OCI-LY3 (cell line): ENCODE results near the gene FAM13C.

Source experiments
- H2AFZ ChIP-seq: fragments of 200-600, 300-600 bp; shearing (Covaris generic); 2 replicates; pipeline ENCODE4 v1.6.0; 2014; ENCODE audit warnings: antibody characterized with exemption, low read depth, low read length
- H3K27ac ChIP-seq: fragments of 200-600, 300-600 bp; sonication (generic); 2 replicates; pipeline ENCODE4 v1.5.1; 2014; ENCODE audit warnings: mild to moderate bottlenecking, low read length, moderate library complexity, mixed read lengths
- H3K27me3 ChIP-seq: fragments of 200-600, 300-600 bp; sonication (generic); 2 replicates; pipeline ENCODE4 v1.6.1; 2014; ENCODE audit warnings: low read depth, low read length, mixed read lengths
- H3K36me3 ChIP-seq: fragments of 200-600, 300-600 bp; sonication (generic); replicated peaks from 2 replicates; pipeline ENCODE3; 2014; ENCODE audit warnings: low read depth, low read length, mixed read lengths
- H3K4me1 ChIP-seq: fragments of 300-600, 200-600 bp; sonication (generic); 2 replicates; pipeline ENCODE4 v1.6.1; 2014; ENCODE audit warnings: low read length, mixed read lengths
- H3K4me2 ChIP-seq: fragments of 200-600, 300-600 bp; sonication (generic); 2 replicates; pipeline ENCODE4 v1.6.1; 2014; ENCODE audit warnings: low read length, mixed read lengths
- H3K4me3 ChIP-seq: fragments of 300-600, 200-600 bp; sonication (generic); 2 replicates; pipeline ENCODE4 v1.5.1; 2014; ENCODE audit warnings: antibody characterized with exemption, mild to moderate bottlenecking, low read length, moderate library complexity
- H3K79me2 ChIP-seq: fragments of 300-600, 200-600 bp; shearing (Covaris generic); 2 replicates; pipeline ENCODE4 v1.6.1; 2014; ENCODE audit warnings: mild to moderate bottlenecking, low read length, mixed read lengths
- H3K9ac ChIP-seq: fragments of 300-600, 200-600 bp; shearing (Covaris generic); 2 replicates; pipeline ENCODE4 v1.6.0; 2014; ENCODE audit warnings: mild to moderate bottlenecking, low read length, moderate library complexity
- H3K9me3 ChIP-seq: fragments of 200-600, 300-600 bp; shearing (Covaris generic); 2 replicates; pipeline ENCODE4 v1.6.1; 2014; ENCODE audit warnings: low read length, mixed read lengths; ENCODE audit not compliant: insufficient read depth
- H4K20me1 ChIP-seq: fragments of 200-600, 300-600 bp; sonication (generic); 2 replicates; pipeline ENCODE4 v1.6.1; 2016; ENCODE audit warnings: low read length, mixed read lengths; ENCODE audit not compliant: insufficient read depth
- CTCF ChIP-seq: fragments of 200-600, 300-600 bp; sonication (generic); IDR thresholded peaks from 2 replicates; pipeline ENCODE4 v1.5.1; 2014; ENCODE audit warnings: antibody characterized with exemption, low read length, low read depth
- EZH2phosphoT487 ChIP-seq: fragments of 200-600 bp; shearing (Covaris generic); IDR thresholded peaks from 2 replicates; pipeline ENCODE4 v1.6.1; 2018; ENCODE audit warnings: antibody characterized with exemption, mixed run types, low read depth

The FAM13C gene

GRCh38 chr10:59320355-59320754 lies 42.0 kb downstream of the FAM13C start:
- Histone ChIP-seq H4K20me1 (no peaks in the 10 kb centered on the region), H3K4me1 (no peaks in the 10 kb centered on the region), H2AFZ (no peak overlapping the region), H3K79me2 (no peaks in the 10 kb centered on the region), H3K36me3 (no peaks in the 10 kb centered on the region), H3K4me2 (no peak overlapping the region), H3K4me3 (no peak overlapping the region), H3K27ac (no peak overlapping the region), H3K9ac (no peak overlapping the region), H3K27me3 (no peaks in the 10 kb centered on the region), H3K9me3 (no peaks in the 10 kb centered on the region)
- TF ChIP-seq EZH2phosphoT487 (no peak), CTCF (no peak)

- Histone ChIP-seq H3K27me3 (no peaks in the 10 kb centered on the region), H2AFZ (no peak overlapping the region)
- TF ChIP-seq CTCF (no peak), EZH2phosphoT487 (no peak)
Observed at GRCh38 chr10:59319854-59320253, 42.5 kb downstream of the FAM13C start.

GRCh38 chr10:59317066-59317465 lies 45.3 kb downstream of the FAM13C start:
- Histone ChIP-seq H2AFZ (no peak overlapping the region), H3K36me3 (no peaks in the 10 kb centered on the region), H3K4me1 (no peaks in the 10 kb centered on the region), H3K4me3 (no peak overlapping the region), H3K9me3 (no peaks in the 10 kb centered on the region), H3K79me2 (no peaks in the 10 kb centered on the region), H3K9ac (no peak overlapping the region), H3K4me2 (no peak overlapping the region), H4K20me1 (no peaks in the 10 kb centered on the region), H3K27ac (no peak overlapping the region), H3K27me3 (no peaks in the 10 kb centered on the region)
- TF ChIP-seq CTCF: no peak
- TF ChIP-seq EZH2phosphoT487: no peak

More at GRCh38 chr10:59319854-59320253, 42.5 kb downstream of the FAM13C start:
- no peaks in the 10 kb centered on the region for H3K36me3 ChIP-seq
- no peaks in the 10 kb centered on the region for H3K79me2 ChIP-seq
- H4K20me1 ChIP-seq: no peaks in the 10 kb centered on the region
- no peaks in the 10 kb centered on the region for H3K4me1 ChIP-seq
- H3K4me3 ChIP-seq: no peak overlapping the region
- no peak overlapping the region for H3K27ac ChIP-seq
- H3K4me2 ChIP-seq: no peak overlapping the region
- no peaks in the 10 kb centered on the region for H3K9me3 ChIP-seq
- no peak overlapping the region for H3K9ac ChIP-seq

- no peak overlapping the region for H3K27ac ChIP-seq
- H3K4me3 ChIP-seq: no peak overlapping the region
- no peaks in the 10 kb centered on the region for H3K4me1 ChIP-seq
- no peaks in the 10 kb centered on the region for H3K27me3 ChIP-seq
- H3K36me3 ChIP-seq: no peaks in the 10 kb centered on the region
- H3K9me3 ChIP-seq: no peaks in the 10 kb centered on the region
- no peak overlapping the region for H3K4me2 ChIP-seq
- no peaks in the 10 kb centered on the region for H4K20me1 ChIP-seq
- H3K9ac ChIP-seq: no peak overlapping the region
- TF ChIP-seq EZH2phosphoT487 (no peak), CTCF (no peak)
- H2AFZ ChIP-seq: no peak overlapping the region
- H3K79me2 ChIP-seq: no peaks in the 10 kb centered on the region
Observed at GRCh38 chr10:59315465-59315864, 46.9 kb downstream of the FAM13C start.
